H1 (cell line): ENCODE data around the gene NUDCD2. TPM values are rescaled to one million over a fixed set of nuclear protein-coding genes. Genes with fewer than 3 reads are reported as not detected.

ENCODE experiments used
- BRCA1 ChIP-seq: IDR thresholded peaks from 2 replicates; pipeline ENCODE4 v1.6.1; 2012; ENCODE audit warnings: low read depth, low read length, improper control_type of control experiment
- CHD1 ChIP-seq: IDR thresholded peaks from 2 replicates; pipeline ENCODE4 v1.6.1; 2012; ENCODE audit warnings: low read depth, low read length, improper control_type of control experiment
- POLR2A ChIP-seq, 2 experiments: IDR thresholded peaks; 1 replicate in 1 of 2; 2 replicates in 1 of 2; pipeline ENCODE4 v1.6.1; 2011; ENCODE audit warnings: low read depth in 2 of 2, low read length in 2 of 2, mild to moderate bottlenecking in 2 of 2; ENCODE audit errors: control extremely low read depth in 1 of 2
- SIRT6 ChIP-seq: IDR thresholded peaks from one replicate; pipeline ENCODE4 v1.7.1; 2012; ENCODE audit warnings: low read length, inconsistent platforms
- polyA plus RNA-seq, 7 experiments: library from polyadenylated mRNA; depleted of rRNA in 3 of 7; stranded (reverse) in 5 of 7; unstranded in 2 of 7; fragments of >200 nt in 5 of 7; fragments of 200-250 nt in 2 of 7; gene quantifications; 1 replicate in 5 of 7; 2 replicates in 1 of 7; 4 replicates in 1 of 7; pipeline versions ENCODE4 v1.2.1 to v1.2.3, GENCODE V29; 2011 to 2013; ENCODE audit warnings: missing spikeins in 2 of 7, mixed read lengths in 2 of 7
- total RNA-seq: library from RNA; stranded (reverse); fragmentation: NEBNext Ultra II Directional; extraction: Animal tissue kit (Norgen Biotek cat#: 25700); gene quantifications from 2 replicates; pipeline ENCODE4 v1.2.1, GENCODE V29; 2021
- TF ChIP-seq, protein P1 (sequence below): IDR thresholded peaks from 2 replicates; pipeline ENCODE4 v1.6.1; 2011; ENCODE audit warnings: low read length, improper control_type of control experiment

Gene NUDCD2
- total and polyA plus RNA-seq, 2 of the 8 experiments (the other 6 are each of a cell fraction or from before 2014, with no cell fraction given), result 12.2 to 59.5 TPM

DNA sequence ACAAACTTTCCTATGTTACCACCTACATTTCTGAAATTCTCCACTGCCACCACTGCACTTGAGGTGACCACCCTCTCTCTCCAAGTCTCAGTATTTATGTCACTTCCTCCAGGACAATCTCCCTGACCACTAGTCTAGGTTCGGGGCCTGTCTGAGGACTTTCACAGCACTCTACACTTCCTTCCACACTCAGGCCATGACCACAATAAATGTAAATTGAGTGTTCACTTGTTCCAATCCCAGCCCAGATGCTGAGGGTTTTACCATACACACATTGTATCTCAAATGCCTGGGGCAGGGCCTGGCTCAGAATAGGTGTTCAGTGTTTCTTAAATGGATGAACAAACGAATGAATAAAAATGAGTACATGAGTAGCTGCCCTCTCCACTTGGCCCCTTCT is 49.4 kb downstream of the NUDCD2 start (continued):
- TF ChIP-seq, protein P1, sequence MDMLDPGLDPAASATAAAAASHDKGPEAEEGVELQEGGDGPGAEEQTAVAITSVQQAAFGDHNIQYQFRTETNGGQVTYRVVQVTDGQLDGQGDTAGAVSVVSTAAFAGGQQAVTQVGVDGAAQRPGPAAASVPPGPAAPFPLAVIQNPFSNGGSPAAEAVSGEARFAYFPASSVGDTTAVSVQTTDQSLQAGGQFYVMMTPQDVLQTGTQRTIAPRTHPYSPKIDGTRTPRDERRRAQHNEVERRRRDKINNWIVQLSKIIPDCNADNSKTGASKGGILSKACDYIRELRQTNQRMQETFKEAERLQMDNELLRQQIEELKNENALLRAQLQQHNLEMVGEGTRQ, result no peak
- TF ChIP-seq POLR2A (IDR thresholded peaks at IDR 0.05; ENCODE audit: control extremely low read depth in 1 of 2, low read depth in 2 of 2, low read length in 2 of 2) (no peak), SIRT6 (no peak), CHD1 (no peak), BRCA1 (no peak)
